Daoy (cell line): Measurements from ENCODE around the gene BAX. TPM values are rescaled to one million over a fixed set of nuclear protein-coding genes. Genes with fewer than 3 reads are reported as not detected.
"Not testable (repeated sequence)": the region's sequence is repeated elsewhere in the genome, so short reads cannot be mapped to it uniquely, and the experiment has no call there.

Experiments
- DNase-seq: peaks from one replicate; pipeline ENCODE4 v3.0.0-alpha.2; 2015; ENCODE audit warnings: low read depth
- total RNA-seq: library from RNA; depleted of rRNA; stranded (reverse); fragments of >200 nt; shearing (Covaris generic); gene quantifications from 2 replicates; pipeline ENCODE4 v1.2.3, GENCODE V29; 2014; rRNA removed

BAX gene
- total RNA-seq = 43.7 and 54.2 TPM in 2 replicates

DNA sequence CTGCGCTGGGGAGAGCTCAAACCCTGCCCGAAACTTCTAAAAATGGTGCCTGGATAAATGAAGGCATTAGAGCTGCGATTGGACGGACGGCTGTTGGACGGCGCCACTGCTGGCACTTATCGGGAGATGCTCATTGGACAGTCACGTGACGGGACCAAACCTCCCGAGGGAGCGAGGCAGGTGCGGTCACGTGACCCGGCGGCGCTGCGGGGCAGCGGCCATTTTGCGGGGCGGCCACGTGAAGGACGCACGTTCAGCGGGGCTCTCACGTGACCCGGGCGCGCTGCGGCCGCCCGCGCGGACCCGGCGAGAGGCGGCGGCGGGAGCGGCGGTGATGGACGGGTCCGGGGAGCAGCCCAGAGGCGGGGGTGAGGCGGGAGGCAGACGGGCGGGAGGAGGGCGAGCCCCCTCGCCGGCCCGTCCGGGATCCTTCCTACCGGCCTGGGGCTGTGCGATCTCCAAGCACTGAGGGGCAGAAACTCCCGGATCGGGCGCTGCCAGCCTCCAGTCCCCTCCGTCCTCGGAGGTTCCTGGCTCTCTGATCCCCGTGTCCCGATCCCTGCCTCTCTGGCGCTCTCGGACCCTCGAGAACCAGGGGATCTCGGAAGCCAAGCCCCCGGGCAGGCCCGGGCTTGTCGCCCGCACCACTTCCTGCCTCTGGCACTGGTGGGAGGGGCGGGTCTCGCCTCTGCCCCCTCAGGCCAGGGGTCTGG lies at the start of gene BAX:
Gene BAX, plus strand, starts transcription at position 281 of the 713 bp plus-strand sequence. Its CDS starts 54 bp downstream, at position 335.
- DNase-seq = peak; percentile 99

DNA sequence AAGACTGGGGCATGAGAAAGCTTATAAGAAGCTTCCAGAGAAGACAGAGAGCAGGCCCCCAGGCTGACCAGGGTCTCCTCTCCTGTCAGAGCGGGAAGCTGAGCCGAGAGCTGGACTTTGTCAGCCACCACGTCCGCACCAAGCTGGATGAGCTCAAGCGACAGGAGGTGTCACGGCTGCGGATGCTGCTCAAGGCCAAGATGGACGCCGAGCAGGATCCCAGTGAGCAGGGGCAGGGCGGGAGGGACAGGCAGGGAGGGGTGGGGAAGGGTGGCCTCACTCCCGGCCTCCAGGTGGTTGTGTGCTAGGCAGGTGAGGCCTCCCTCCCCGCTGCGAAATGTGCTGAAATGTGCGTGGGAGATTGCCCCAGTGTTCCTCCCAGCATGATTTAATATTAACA lies 49.0 kb upstream of the BAX start:
- DNase-seq = no peak

DNA sequence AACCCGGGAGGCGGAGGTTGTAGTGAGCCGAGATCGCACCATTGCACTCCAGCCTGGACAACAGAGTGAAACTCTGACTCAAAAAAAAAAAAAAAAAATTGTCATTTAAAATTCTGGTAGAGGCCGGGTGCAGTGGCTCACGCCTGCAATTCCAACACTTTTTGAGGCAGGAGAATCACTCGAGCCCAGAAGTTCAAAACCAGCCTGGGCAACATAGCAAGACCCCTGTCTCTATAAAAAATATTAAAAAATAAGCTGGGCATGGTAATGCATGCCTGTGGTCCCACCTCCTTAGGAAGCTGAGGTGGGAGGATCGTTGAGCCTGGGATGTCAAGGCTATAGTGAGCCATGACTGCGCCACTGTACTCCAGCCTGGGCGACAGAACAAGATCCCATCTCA lies 48.4 kb upstream of the BAX start:
- DNase-seq = no peak

GRCh38 chr19:48907671-48908070 lies 47.0 kb upstream of the BAX start:
- DNase-seq = no peak

DNA sequence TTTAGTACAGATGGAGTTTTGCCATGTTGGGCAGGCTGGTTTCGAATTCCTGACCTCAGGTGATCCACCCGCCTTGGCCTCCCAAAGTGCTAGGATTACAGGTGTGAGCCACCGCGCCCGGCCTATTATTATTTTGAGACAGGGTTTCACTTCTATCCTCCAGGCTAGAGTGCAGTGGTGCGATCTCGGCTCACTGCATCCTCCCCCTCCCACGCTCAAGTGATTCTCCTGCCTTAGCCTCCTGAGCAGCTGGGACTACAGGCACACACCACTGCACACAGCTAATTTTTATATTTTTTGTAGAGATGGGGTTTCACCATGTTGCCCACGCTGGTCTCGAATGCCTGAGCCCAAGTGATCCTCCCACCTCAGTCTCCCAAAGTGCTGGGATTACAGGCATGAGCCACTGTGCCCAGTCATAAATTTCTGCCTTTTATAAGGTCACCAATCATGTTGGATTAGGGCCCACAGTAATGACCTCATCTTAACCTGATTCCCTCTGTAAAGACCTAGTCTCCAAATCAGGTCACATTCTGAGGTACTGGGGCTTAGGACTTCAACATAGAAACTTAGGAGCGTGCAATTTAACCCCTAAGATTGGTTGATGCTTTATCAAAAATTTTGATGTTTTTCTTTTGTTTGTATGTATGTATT lies 45.1 kb upstream of the BAX start:
- DNase-seq = not testable (repeated sequence)

DNA sequence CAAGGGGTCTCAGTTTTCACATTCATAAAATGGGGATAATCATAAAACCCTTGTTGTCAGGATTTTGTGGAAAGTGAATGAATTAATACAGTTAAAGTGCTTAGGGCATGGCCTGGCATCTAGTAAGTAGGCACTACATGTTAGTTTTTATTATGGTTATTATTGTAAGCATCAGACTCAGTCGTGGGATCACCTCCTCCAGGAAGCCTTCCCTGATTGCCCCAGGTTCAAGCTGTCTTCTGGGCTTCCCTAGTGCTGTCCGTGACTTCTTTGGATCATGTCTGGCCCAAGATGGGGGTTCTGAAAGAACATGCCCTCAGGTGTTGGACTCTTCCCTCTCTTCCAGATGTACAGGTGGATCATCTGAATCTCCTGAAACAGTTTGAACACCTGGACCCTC lies 43.9 kb upstream of the BAX start:
- no peak for DNase-seq

DNA sequence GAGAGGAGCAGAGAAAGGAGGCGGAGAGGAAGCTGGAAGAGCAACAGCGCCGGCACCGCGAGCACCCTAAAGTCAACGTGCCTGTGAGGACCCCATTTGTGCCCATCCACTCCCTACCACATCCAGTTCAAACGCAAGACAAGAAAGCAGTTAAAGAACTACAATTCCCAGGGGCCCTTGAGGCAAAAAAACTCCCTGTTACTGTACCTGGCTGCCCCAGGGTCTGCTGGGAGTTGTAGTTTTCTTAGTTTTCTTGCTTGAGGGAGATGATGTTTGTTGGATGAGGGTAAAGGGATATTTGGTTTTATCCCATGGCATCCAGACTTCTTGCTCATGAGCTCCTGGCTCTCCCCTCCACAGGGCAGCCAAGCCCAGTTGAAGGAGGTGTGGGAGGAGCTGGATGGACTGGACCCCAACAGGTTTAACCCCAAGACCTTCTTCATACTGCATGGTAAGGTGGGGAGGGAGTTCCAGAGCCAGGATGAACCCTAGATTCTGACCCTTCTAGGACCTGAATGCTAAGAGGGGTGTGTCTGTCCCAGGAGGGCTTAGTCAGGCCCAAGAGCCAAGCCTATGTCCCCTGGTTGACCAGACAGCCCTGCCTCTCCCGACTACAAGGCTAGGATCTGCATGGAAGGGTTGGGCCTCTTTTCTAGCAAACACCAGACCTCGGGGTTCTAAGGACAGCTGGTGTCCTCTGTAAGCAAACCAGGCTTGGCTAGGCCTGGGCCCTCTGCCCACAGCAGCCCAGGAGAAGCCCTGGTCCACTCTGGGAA lies 41.4 kb upstream of the BAX start:
- no peak for DNase-seq

DNA sequence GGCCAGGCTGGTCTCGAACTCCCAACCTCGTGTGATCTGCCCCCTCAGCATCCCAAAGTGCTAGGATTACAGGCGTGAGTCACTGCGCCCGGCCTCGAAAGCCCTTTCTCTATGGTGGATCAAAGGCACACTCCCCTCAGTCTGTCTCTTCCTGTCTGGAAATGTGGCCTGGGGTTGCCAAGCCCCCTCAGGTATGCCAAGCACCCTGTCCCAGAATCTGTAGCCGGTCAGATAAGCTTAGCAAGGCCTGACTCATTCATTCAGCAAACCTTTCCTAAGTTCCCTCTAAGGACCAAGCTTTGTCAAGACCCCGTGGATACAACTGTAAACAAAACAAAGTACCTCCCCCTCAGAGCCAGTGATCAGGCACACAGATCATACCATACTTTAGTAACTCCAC lies 40.5 kb upstream of the BAX start:
- no peak for DNase-seq

GRCh38 chr19:48915757-48916156 lies 38.9 kb upstream of the BAX start:
- no peak for DNase-seq

DNA sequence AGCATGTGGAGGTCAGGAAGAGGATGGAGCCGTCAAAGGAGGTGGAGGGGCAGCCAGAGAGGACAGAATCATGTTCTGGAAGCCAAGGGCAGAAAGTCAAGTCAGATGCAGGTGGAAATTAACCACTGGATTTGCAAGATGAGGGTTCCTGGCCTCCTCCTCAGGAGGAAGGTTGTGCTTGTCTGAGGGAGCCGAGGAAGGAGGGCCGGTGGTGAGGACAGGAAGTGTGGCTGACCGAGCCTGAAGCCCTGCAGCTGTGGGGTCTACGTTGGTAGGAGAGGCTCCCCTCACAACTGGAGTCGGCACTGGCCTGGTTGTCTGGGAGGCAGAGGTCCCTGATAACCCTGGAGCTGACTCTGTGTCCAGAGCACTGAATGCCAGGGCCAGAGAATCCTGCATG lies 36.6 kb upstream of the BAX start:
- no peak for DNase-seq

GRCh38 chr19:48918801-48919247 lies 35.9 kb upstream of the BAX start:
- DNase-seq = peak; percentile 33

DNA sequence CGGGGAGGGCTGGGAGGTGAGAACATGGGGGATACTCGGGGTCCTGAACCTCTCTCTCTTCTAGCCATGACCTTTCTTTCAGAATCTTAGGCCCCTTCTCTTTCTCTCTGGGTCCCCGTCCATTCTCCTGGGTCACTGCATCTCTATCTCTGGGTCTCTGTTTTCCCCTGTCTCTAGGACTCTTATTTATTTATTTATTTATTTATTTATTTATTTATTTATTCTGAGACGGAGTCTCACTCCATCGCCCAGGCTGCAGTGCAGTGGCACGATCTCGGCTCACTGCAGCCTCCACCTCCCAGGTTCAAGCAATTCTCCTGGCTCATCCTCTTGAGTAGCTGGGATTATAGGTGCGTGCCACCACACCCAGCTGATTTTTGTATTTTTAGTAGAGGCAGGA lies 35.4 kb upstream of the BAX start:
- DNase-seq = not testable (repeated sequence)

DNA sequence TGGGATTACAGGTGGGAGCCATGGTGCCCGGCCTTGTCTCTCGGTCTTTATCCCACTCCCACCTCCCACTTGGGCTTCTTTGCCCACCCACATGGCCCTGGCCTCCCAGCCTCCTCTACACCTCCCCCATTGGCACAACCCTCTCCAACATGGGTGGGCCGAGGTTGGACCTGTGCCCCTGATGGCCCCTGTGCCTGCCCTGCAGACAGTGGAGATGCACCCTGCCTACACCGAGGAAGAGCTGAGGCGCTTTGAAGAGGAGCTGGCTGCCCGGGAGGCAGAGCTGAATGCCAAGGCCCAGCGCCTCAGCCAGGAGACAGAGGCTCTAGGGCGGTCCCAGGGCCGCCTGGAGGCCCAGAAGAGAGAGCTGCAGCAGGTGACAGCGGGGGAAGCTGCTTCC lies 33.7 kb upstream of the BAX start:
- DNase-seq = no peak

DNA sequence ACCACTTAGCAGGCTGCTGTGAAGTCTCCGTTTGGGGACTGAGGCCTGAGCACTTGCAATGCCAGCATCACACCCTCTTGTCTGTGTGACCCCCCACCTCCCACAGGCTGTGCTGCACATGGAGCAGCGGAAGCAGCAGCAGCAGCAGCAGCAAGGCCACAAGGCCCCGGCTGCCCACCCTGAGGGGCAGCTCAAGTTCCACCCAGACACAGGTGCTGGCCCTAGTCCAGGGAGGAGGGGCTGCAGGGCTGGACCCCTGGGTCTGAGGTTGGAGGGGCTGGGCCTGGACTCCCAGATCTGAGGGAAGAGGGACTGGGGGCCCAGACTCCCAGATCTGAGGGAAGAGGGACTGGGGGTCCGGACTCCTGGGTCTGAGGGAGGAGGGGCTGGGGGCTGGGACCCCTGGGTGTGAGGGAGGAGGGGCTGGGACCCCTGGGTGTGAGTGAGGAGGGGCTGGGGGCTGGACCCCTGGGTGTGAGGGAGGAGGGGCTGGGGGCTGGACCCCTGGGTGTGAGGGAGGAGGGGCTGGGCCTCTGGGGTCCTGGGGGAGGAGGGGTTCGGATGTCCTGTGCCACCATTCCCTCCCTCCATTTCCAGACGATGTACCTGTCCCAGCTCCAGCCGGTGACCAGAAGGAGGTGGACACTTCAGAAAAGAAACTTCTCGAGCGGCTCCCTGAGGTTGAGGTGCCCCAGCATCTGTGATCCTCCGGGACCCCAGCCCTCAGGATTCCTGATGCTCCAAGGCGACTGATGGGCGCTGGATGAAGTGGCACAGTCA lies 32.8 kb upstream of the BAX start:
- no peak for DNase-seq

DNA sequence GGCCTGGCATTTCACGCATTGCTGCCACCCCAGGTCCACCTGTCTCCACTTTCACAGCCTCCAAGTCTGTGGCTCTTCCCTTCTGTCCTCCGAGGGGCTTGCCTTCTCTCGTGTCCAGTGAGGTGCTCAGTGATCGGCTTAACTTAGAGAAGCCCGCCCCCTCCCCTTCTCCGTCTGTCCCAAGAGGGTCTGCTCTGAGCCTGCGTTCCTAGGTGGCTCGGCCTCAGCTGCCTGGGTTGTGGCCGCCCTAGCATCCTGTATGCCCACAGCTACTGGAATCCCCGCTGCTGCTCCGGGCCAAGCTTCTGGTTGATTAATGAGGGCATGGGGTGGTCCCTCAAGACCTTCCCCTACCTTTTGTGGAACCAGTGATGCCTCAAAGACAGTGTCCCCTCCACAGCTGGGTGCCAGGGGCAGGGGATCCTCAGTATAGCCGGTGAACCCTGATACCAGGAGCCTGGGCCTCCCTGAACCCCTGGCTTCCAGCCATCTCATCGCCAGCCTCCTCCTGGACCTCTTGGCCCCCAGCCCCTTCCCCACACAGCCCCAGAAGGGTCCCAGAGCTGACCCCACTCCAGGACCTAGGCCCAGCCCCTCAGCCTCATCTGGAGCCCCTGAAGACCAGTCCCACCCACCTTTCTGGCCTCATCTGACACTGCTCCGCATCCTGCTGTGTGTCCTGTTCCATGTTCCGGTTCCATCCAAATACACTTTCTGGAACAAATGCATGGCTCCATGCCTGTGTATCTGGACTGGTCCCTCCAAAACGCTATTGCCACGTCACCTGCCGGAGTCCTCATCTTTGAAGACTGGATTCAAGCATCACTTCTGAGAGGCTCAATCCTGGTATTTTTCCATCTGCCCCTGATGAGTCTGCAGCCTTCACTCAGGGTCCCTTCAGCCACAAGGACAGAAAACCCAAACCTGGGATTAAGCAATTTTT lies 31.9 kb upstream of the BAX start:
- no peak for DNase-seq

DNA sequence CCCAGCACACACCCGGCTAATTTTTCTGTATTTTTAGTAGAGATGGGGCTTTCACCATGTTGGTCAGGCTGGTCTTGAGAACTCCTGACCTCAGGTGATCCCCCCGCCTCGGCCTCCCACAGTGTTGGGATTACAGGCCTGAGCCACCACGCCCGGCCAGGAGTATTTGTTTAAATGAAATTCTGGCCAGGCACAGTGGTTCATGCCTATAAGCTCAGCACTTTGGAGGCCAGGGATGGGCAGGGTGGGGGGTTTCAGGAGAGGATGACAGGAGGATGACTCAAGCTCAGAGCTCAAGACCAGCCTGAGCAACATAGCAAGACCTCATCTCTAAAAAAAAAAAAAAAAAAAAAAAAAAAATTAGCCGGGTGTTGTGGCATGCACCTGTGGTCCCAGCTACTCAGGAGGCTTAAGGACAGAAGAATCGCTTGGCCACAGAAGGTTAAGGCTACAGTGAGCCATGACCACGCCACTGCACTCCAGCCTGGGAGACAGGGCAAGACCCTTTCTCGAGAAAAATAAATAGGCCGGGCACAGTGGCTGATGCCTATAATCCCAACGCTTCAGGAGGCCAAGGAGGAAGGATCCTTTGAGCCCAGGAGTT lies 29.3 kb upstream of the BAX start:
- DNase-seq = peak; percentile 88

- DNase-seq = not testable (repeated sequence)
Observed at GRCh38 chr19:48925890-48926289, 28.8 kb upstream of the BAX start.

DNA sequence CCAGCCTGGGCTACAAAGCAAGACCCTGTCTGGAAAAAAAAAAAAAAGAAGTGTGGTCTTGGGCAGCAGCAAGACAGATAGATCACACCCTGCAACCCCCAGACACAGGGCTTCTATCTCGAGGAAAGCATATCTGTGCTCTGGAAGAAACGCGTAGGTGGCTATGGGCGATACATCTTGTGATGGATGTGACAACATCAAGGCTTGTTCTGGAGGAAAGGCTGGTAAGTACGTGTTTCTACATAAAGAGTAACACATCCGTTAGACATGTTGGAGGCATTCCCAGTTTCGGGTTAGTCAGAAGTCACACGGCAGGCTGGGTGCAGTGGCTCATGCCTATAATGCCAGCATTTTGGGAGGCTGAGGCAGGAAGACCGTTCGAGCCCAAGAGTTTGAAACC lies 27.8 kb upstream of the BAX start:
- DNase-seq = peak; percentile 93

DNA sequence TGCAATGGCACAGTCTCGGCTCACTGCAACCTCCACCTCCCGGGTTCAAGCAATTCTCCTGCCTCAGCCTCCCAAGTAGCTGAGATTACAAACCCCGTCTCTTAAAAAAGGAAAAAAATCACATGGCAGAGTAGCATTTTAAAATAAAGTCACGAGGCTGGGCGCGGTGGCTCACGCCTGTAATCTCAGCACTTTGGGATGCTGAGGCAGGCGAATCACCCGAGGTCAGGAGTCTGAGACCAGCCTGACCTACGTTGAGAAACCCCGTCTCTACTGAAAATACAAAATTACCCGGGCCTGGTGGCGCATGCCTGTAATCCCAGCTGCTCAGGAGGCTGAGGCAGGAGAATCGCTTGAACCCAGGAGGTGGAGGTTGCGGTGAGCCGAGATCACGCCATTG lies 27.0 kb upstream of the BAX start:
- DNase-seq = not testable (repeated sequence)
